Activated naive CD8-positive, alpha-beta T cell (primary cell): Measurements from ENCODE around the gene AR.

Experiments used
- H3K27ac Mint-ChIP-seq: one replicate; pipeline ENCODE4 v1.8.0; 2021; ENCODE audit warnings: mixed read lengths
- H3K27me3 Mint-ChIP-seq: one replicate; pipeline ENCODE4 v1.8.0; 2021; ENCODE audit warnings: mixed read lengths
- H3K36me3 Mint-ChIP-seq: one replicate; pipeline ENCODE4 v1.8.0; 2021; ENCODE audit warnings: mixed read lengths
- H3K4me1 Mint-ChIP-seq: one replicate; pipeline ENCODE4 v1.8.0; 2021; ENCODE audit warnings: low read depth, mixed read lengths
- H3K4me3 Mint-ChIP-seq: one replicate; pipeline ENCODE4 v1.8.0; 2021; ENCODE audit warnings: mild to moderate bottlenecking, mixed read lengths
- H3K9me3 Mint-ChIP-seq: one replicate; pipeline ENCODE4 v1.8.0; 2021; ENCODE audit warnings: low read depth, mixed read lengths

Gene AR

DNA sequence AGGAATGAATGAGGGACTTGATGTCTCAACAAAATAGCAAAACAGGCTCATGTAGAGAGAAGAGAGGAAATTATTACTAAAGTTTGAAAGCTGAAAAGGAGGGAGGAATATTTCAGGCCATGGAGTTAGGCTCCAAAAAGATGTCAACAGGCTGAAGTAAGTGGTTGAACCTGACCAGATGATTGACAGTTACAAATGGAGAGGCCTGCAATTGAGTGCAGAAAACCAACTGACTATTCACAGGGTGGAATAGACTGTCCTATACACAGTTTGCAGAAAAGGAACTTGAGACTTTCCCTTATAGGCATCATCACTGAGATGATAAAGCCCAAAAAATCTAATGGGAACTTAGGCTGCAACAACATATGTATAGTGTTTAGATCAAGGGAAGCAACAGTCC, 233.3 kb downstream of the AR start:
- Mint-ChIP-seq H3K27ac (no peak overlapping the region), H3K9me3 (no peaks in the 10 kb centered on the region), H3K36me3 (no peaks in the 10 kb centered on the region), H3K4me3 (no peak overlapping the region), H3K4me1 (no peaks in the 10 kb centered on the region), H3K27me3 (no peaks in the 10 kb centered on the region)

DNA sequence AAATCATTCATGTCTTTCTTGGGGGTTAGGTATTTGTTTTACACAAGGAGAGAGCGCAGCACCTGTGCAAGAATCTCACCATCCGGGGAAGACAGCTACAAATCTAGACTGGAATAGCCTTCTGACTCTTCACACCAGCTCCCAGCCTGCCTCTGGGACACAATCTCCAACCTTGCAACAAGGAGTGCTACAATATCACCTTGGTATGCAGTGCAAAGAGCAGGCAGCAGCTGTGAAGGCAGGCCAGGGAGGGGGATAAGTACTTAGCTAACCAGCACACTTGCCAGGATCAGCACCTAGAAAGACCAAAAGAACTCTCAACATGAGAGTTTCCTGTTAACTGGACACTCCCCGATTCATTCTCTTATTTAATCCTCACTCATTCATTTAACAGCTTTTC, 235.3 kb downstream of the AR start:
- Mint-ChIP-seq H3K27me3 (no peaks in the 10 kb centered on the region), H3K27ac (no peak overlapping the region), H3K9me3 (no peaks in the 10 kb centered on the region), H3K4me3 (no peak overlapping the region), H3K36me3 (no peaks in the 10 kb centered on the region), H3K4me1 (no peaks in the 10 kb centered on the region)
